GM21825 (cell line): ENCODE measurements around the gene KLRF1.
A peak's percentile ranks its signal among the peaks of the same experiment; 100 is the strongest.

Experiments
- ATAC-seq: cut with Tn5 transposase; IDR thresholded peaks from one replicate; pipeline ENCODE4 v1.9.1; 2021; ENCODE audit warnings: mild to moderate bottlenecking, moderate library complexity; ENCODE audit not compliant: unreplicated experiment

The KLRF1 gene, protein sequence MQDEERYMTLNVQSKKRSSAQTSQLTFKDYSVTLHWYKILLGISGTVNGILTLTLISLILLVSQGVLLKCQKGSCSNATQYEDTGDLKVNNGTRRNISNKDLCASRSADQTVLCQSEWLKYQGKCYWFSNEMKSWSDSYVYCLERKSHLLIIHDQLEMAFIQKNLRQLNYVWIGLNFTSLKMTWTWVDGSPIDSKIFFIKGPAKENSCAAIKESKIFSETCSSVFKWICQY

DNA sequence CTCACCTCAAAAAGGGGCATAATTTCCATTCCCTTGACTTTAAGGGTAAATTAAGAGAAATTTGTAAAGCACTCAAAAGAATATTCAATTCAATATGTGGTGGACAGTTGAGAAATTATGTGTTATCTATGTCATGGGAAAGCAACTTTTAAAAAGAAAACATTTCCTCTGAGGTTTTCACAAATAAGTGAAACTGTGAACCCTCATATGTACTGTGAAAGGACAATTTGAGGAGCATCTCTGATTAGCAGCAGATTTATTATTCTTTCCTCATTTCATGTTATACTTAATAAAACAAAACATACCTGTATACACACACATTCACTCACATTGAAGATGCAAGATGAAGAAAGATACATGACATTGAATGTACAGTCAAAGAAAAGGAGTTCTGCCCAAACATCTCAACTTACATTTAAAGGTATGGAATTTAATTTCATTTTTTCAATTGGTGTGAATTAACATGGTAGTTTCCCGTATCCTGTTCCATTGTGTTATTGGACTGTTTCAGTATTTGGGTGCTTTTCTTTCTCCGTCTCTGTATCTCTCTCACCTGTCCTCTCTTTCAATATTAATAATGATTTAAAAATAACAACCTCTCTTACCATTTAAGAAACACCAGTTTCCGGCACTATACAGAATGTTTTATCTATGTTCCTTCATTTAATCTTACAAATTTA lies at the start of gene KLRF1:
TSS of gene KLRF1 (plus strand) at position 273 of the 680 bp plus-strand sequence. CDS start at position 337, 64 bp downstream.
- ATAC-seq = no peak

DNA sequence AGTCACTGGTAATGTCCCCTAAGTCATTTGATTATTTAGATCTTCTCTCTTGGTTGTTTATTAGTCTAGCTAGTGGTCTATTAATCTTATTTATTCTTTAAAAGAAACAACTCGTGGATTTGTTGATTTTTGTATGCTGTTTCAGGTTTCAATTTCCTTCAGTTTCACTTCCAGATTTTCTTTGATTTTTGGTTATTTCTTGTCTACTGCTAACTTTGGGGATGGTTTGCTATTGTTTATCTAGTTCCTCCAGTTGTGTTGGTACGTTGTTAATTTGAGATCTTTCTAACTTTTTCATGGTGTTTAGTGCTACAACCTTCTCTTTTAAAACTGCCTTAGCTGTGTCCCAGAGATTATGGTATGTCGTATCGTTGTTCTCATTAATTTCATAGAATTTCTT lies 48.1 kb upstream of the KLRF1 start:
- ATAC-seq = no peak

DNA sequence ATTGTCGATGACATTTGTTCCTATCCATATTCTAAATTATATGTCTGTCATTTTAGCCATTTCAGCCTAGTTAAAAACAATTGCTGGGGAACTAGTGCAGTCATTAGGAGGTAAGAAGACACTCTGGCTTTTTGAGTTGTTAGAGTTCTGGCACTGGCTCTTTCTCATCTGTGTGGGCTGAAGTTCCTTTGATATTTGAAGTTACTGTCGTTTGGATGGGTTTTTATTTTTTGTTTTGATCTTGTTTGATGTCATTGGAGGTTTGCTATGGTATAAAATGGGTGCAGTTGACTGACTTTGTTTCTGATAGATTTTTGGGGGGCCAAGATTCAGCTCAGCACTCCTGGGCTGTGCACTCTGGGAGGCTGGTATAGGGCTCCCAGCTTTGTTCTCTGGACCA lies 45.9 kb upstream of the KLRF1 start:
- no peak for ATAC-seq

- ATAC-seq = no peak
Observed at GRCh38 chr12:9782547-9783382, 44.5 kb upstream of the KLRF1 start.

- no peak for ATAC-seq
Observed at GRCh38 chr12:9784326-9784725, 43.0 kb upstream of the KLRF1 start.

GRCh38 chr12:9784816-9785215 lies 42.5 kb upstream of the KLRF1 start:
- no peak for ATAC-seq

- no peak for ATAC-seq
Observed at GRCh38 chr12:9786726-9787717, 40.3 kb upstream of the KLRF1 start.

DNA sequence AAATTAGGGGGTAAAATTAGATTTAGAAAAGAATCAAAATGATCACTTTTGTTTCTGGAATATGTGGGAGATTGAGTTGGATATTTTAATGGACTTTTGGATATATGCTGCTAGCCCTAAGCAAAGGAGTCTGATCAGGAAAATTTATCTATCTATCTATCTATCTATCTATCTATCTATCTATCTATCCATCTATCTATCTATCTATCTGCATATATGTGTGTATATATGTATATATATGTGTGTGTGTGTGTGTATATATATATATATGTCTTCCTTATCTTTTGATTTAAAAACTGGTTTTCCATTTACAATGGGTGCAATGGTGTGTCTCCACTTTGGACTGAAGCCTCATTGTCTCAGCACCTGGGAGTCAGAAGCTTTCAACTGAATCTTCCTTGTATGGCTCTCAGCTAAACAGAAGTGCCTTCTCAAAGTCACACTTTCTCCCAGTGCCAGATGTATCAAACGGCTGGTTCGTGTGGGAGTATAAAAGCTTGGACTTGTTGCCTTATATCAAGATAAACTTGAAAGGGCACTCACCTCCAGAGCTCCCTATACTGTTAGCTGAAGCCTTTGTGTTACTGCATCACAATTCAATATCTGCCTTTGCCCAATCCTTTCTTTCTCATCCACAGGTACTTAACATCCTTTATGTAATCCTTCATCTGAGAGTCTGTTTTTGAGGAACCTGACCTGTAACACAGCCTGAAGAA lies 34.9 kb upstream of the KLRF1 start:
- ATAC-seq = no peak

DNA sequence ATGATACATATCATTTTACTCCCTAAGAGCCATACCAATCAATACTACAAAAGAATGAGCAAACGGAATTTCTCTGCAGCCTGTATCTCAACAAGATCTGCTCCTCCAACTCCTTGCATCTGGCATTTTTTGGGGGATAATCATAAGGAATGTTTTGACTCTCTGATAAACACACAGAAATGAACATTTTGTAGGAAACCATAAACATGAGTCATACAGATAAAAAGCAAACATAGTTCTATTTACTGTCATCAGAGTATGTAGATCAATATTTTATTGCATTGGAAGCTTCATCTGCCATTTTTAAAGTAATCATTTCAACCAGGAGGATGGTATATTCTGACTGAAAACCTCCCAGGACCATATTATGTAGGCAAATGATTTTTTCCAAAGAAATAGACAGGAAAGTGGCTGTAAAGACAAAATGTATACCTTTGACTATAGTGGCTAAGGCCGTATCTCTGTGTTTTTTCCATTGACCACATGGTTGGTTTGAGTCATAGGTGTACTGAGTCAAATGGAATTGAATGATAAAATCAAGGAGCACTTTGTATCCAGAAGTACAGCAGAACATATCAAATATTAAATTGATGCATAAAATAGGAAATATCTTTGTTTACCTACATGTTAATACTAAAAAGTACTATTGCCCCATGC lies 34.2 kb upstream of the KLRF1 start:
- ATAC-seq = no peak

DNA sequence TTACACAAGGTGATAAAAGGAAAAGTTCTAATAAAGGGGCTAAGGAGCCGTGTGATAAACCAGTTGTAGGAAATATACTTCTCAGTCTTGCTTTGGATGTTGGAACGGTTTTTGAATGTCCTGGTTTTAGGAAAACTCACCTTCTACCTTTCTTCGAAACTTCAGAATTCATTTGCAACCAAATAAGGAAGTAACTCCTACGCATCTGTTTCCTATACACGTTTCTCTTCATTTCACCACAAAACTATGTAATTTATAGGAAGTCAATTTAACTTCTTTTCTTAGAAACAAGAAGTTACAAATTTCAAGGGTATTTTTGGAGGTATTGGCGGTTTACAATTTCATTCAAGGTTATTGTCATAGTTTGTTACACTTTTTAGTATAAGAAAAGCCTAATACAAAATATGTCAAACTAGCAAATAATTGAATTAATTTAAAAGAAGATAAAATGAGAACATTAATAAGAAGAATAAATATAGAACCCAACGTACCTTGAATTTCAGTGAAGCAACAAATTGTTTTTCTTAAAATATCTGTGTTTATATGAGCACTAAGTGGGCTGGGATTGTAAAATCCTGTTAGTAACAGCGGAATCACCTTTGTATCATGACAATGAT lies 33.4 kb upstream of the KLRF1 start:
- no peak for ATAC-seq

- no peak for ATAC-seq
Observed at GRCh38 chr12:9794484-9795093, 32.7 kb upstream of the KLRF1 start.

GRCh38 chr12:9795945-9796344 lies 31.3 kb upstream of the KLRF1 start:
- no peak for ATAC-seq

- no peak for ATAC-seq
Observed at GRCh38 chr12:9796346-9796745, 30.9 kb upstream of the KLRF1 start.

- no peak for ATAC-seq
Observed at GRCh38 chr12:9796971-9797370, 30.3 kb upstream of the KLRF1 start.

- ATAC-seq = peak; percentile 96
Observed at GRCh38 chr12:9797722-9798619, 29.3 kb upstream of the KLRF1 start.

GRCh38 chr12:9799961-9800360 lies 27.3 kb upstream of the KLRF1 start:
- ATAC-seq = no peak

DNA sequence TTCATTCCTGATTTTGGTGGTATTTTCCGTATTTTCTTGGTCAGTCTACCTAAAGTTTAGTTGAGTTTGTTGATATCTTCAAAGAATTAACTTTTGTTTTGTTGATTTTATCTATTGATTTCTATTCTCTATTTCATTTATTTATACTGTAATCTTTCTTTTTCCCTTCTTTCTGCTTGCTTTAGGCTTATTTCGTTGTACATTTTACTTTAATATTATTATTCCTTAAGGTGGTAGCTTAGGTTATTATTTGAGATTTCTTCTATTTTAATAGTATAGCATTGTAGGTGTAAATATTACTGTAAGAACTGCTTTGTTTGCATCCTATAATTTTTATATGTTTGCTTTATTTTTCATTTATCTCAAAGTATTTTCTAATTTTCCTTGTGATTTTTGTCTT lies 21.4 kb upstream of the KLRF1 start:
- ATAC-seq = no peak

DNA sequence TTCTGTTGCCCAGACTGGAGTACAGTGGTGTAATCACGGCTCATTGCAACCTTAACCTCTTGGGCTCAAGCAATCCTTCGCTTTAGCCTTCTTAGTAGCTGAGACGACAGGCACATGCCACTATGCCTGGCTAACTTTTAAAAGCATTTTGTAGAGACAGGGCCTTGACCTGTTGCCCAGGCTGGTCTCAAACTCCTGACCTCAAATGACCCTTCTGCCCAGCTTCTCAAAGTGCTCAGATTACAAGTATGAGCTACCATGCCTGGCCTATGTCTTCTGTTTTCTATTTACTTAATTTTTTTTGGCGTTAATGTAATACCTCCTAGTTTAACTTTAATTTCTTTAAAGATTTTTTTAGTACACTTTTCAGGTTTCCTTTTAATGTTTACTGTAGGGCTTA lies 20.6 kb upstream of the KLRF1 start:
- no peak for ATAC-seq
